HFF-Myc (cell line): Measurements from ENCODE around the gene EPHA2.

Source experiments
- DNase-seq: peaks from one replicate; pipeline ENCODE4 v3.0.0-alpha.2; 2011; ENCODE audit warnings: low read depth; ENCODE audit errors: extremely low read depth
- H3K4me3 ChIP-seq: replicated peaks from 2 replicates; pipeline ENCODE4 v1.5.1; 2011; ENCODE audit warnings: low read depth, mild to moderate bottlenecking, control low read depth, low read length
- CTCF ChIP-seq: IDR thresholded peaks from 2 replicates; pipeline ENCODE4 v1.5.1; 2012; ENCODE audit warnings: mild to moderate bottlenecking, low read depth, low read length, control low read depth; ENCODE audit errors: missing control alignments

Gene EPHA2

GRCh38 chr1:16091296-16091695 is 64.6 kb downstream of the EPHA2 start:
- no peak for DNase-seq
- H3K4me3 ChIP-seq: no peak overlapping the region
- no peak for TF ChIP-seq CTCF

GRCh38 chr1:16090076-16090826 is 65.6 kb downstream of the EPHA2 start:
- DNase-seq: no peak
- no peak overlapping the region for H3K4me3 ChIP-seq
- no peak for TF ChIP-seq CTCF

- H3K4me3 ChIP-seq: no peak overlapping the region
These were observed 66.9 kb downstream of the EPHA2 start for GRCh38 chr1:16088996-16089395.

GRCh38 chr1:16088351-16088911 is 67.4 kb downstream of the EPHA2 start:
- DNase-seq: no peak
- no peak overlapping the region for H3K4me3 ChIP-seq
- TF ChIP-seq CTCF: no peak

More at GRCh38 chr1:16088996-16089395, 66.9 kb downstream of the EPHA2 start:
- DNase-seq: no peak
- TF ChIP-seq CTCF: no peak

GRCh38 chr1:16087733-16088132 is 68.1 kb downstream of the EPHA2 start:
- TF ChIP-seq CTCF: no peak
- no peak overlapping the region for H3K4me3 ChIP-seq
- no peak for DNase-seq

GRCh38 chr1:16085522-16085921 is 70.3 kb downstream of the EPHA2 start:
- no peak overlapping the region for H3K4me3 ChIP-seq
- TF ChIP-seq CTCF: no peak
- DNase-seq: no peak
